Measurements from ENCODE around the gene ARHGAP24. TPM values are rescaled to one million over a fixed set of nuclear protein-coding genes. Genes with fewer than 3 reads are reported as not detected.
"Not testable (repeated sequence)": the region's sequence is repeated elsewhere in the genome, so short reads cannot be mapped to it uniquely, and the experiment has no call there.

Gene ARHGAP24
- polyA plus RNA-seq, 1 donor = 110 TPM

- DNase-seq = not testable (repeated sequence)
These were observed 546.7 kb downstream of the ARHGAP24 start for GRCh38 chr4:86021671-86022070.

- DNase-seq = no peak
These were observed 551.8 kb downstream of the ARHGAP24 start for GRCh38 chr4:86026720-86027119.

- DNase-seq = no peak
These were observed 557.0 kb downstream of the ARHGAP24 start for GRCh38 chr4:86031927-86032326.

GRCh38 chr4:86032476-86033022 lies 557.6 kb downstream of the ARHGAP24 start:
- no peak for DNase-seq

GRCh38 chr4:86033171-86033570 lies 558.2 kb downstream of the ARHGAP24 start:
- no peak for DNase-seq

GRCh38 chr4:86034616-86035015 lies 559.7 kb downstream of the ARHGAP24 start:
- no peak for DNase-seq

- DNase-seq = no peak
These were observed 560.7 kb downstream of the ARHGAP24 start for GRCh38 chr4:86035688-86036087.

GRCh38 chr4:86036736-86037135 lies 561.8 kb downstream of the ARHGAP24 start:
- no peak for DNase-seq

- no peak for DNase-seq
These were observed 563.1 kb downstream of the ARHGAP24 start for GRCh38 chr4:86038037-86038436.

GRCh38 chr4:86043755-86044592 lies 569.0 kb downstream of the ARHGAP24 start:
- DNase-seq = peak; percentile 79

GRCh38 chr4:86044593-86044985 lies 569.6 kb downstream of the ARHGAP24 start:
- no peak for DNase-seq

- no peak for DNase-seq
These were observed 573.5 kb downstream of the ARHGAP24 start for GRCh38 chr4:86048426-86048825.

- no peak for DNase-seq
These were observed 575.5 kb downstream of the ARHGAP24 start for GRCh38 chr4:86050496-86050895.
